ENCODE results near the gene HBQ1. TPM values are rescaled to one million over a fixed set of nuclear protein-coding genes. Genes with fewer than 3 reads are reported as not detected.

Gene HBQ1
- total RNA-seq, 1 experiment from 2014 or later: 10.4 TPM

- in situ Hi-C loops (cut with HindIII; ENCODE audit: low pct_unique_long_range_greater_than_20kb, low sequenced_read_pairs): no loop called here
- POLR2A ChIA-PET: no interaction called here
- DNase-seq (ENCODE audit: low read depth, low spot score) (no peak), ATAC-seq (no peak)
- peak overlapping the region; percentile 13 to 26; a peak in 3 of 4 replicates for H3K4me3 ChIP-seq (ENCODE audit: low read depth in 2 of 2, low read length in 2 of 2)
- no peak overlapping the region for H3K27ac ChIP-seq (ENCODE audit: low read length)
- no peak for TF ChIP-seq CTCF (IDR thresholded peaks at IDR 0.05)
- TF ChIP-seq REST (IDR thresholded peaks at IDR 0.05; ENCODE audit: insufficient read depth in 1 of 2, low read depth in 2 of 2, low read length in 1 of 2): no peak
- TF ChIP-seq POLR2AphosphoS5 (IDR thresholded peaks at IDR 0.05; ENCODE audit: low read depth, low read length): no peak
- no peak for TF ChIP-seq SIN3A (IDR thresholded peaks at IDR 0.05; ENCODE audit: borderline replicate concordance, insufficient read depth, low read depth, low read length)
- no peak for TF ChIP-seq TCF7L2 (IDR thresholded peaks at IDR 0.05; ENCODE audit: low read depth, low read length)
- no TSS peak for BruUV-seq (replicated peaks)
- no peaks in the 10 kb centered on the region for H3K27me3 ChIP-seq (ENCODE audit: control insufficient read depth, insufficient read depth, low read length)
- no peaks in the 10 kb centered on the region for H3K36me3 ChIP-seq (ENCODE audit: control insufficient read depth, insufficient read depth, low read length)
- CTCF ChIA-PET: no interaction called here
- no peaks in the 10 kb centered on the region for H3K4me1 ChIP-seq (ENCODE audit: control insufficient read depth, insufficient read depth, low read length)
- intact Hi-C loops (cut with micrococcal nuclease; ENCODE audit: unreplicated experiment): no loop called here
- H3K9me3 ChIP-seq (ENCODE audit: control insufficient read depth, insufficient read depth, low read depth, low read length): no peaks in the 10 kb centered on the region
These were observed 15.3 kb upstream of the HBQ1 start for GRCh38 chr16:164827-165538.

GRCh38 chr16:165539-166374 lies 14.5 kb upstream of the HBQ1 start, which contains the start of gene HBM:
Gene HBM, plus strand, starts transcription at chr16:165978. Its CDS starts 20 bp downstream, at chr16:165998.
- no peak for TF ChIP-seq SIN3A (IDR thresholded peaks at IDR 0.05; ENCODE audit: borderline replicate concordance, insufficient read depth, low read depth, low read length)
- ATAC-seq: no peak
- ChIA-PET CTCF (no interaction called here), POLR2A (no interaction called here)
- Histone ChIP-seq H3K27ac (ENCODE audit: low read length) (no peak within 1 kb of the TSS), H3K4me3 (ENCODE audit: low read depth in 2 of 2, low read length in 2 of 2) (peak within 1 kb of the TSS; percentile 13 to 26; a peak in 3 of 4 replicates), H3K36me3 (ENCODE audit: control insufficient read depth, insufficient read depth, low read length) (no peaks in the 10 kb centered on the region), H3K9me3 (ENCODE audit: control insufficient read depth, insufficient read depth, low read depth, low read length) (no peaks in the 10 kb centered on the region), H3K4me1 (ENCODE audit: control insufficient read depth, insufficient read depth, low read length) (no peaks in the 10 kb centered on the region), H3K27me3 (ENCODE audit: control insufficient read depth, insufficient read depth, low read length) (no peaks in the 10 kb centered on the region)
- in situ Hi-C loops (cut with HindIII; ENCODE audit: low pct_unique_long_range_greater_than_20kb, low sequenced_read_pairs) (no loop called here), intact Hi-C loops (cut with micrococcal nuclease; ENCODE audit: unreplicated experiment) (no loop called here)
- no TSS peak for BruUV-seq (replicated peaks)
- no peak for DNase-seq (ENCODE audit: low read depth, low spot score)

Data from Panc1 (cell line).